ENCODE results near the gene TTYH1. TPM values are rescaled to one million over a fixed set of nuclear protein-coding genes. Genes with fewer than 3 reads are reported as not detected.

TTYH1 gene
- total RNA-seq, 3 donors from 2014 or later: 0.48 to 4.6 (median 4.0) TPM

- no peaks in the 10 kb centered on the region for H3K9me3 ChIP-seq
- peaks cover 0 to 5% of the 10 kb centered on the region in 2 donors for H3K4me1 ChIP-seq
- no peaks in the 10 kb centered on the region for H3K27me3 ChIP-seq
- no peak overlapping the region for H3K4me3 ChIP-seq
- no peaks in the 10 kb centered on the region for H3K36me3 ChIP-seq
- no peak for DNase-seq (ENCODE audit: low spot score in 2 of 2)
- intact Hi-C loops (cut with DNase I; ENCODE audit: low total_unique reads): loop anchor here (10.0 kb wide), 1 partner anchor 593 kb away; the partner anchor contains the start of gene PRKCG
- H3K27ac ChIP-seq: no peak overlapping the region
- TF ChIP-seq POLR2A (IDR thresholded peaks at IDR 0.05) (no peak), CTCF (IDR thresholded peaks at IDR 0.05) (no peak), POLR2AphosphoS5 (IDR thresholded peaks at IDR 0.05) (no peak)
Measured at GRCh38 chr19:54477650-54478049, 62.4 kb downstream of the TTYH1 start.

GRCh38 chr19:54478677-54479266, 63.5 kb downstream of the TTYH1 start:
- DNase-seq (ENCODE audit: low spot score in 2 of 2): no peak
- TF ChIP-seq CTCF (IDR thresholded peaks at IDR 0.05) (peak in 2 of 3 donors; percentile 27 to 46), POLR2AphosphoS5 (IDR thresholded peaks at IDR 0.05) (no peak), POLR2A (IDR thresholded peaks at IDR 0.05) (no peak)
- Histone ChIP-seq H3K27me3 (no peaks in the 10 kb centered on the region), H3K9me3 (no peaks in the 10 kb centered on the region), H3K4me3 (no peak overlapping the region), H3K36me3 (no peaks in the 10 kb centered on the region), H3K4me1 (peaks cover 0 to 1% of the 10 kb centered on the region in 2 donors), H3K27ac (no peak overlapping the region)
- intact Hi-C loops (cut with DNase I; ENCODE audit: low total_unique reads): loop anchor here (10.0 kb wide), 1 partner anchor 594 kb away; the partner anchor contains the start of gene PRKCG

GRCh38 chr19:54480051-54480450, 64.8 kb downstream of the TTYH1 start:
- Histone ChIP-seq H3K27me3 (peaks cover 0 to 9% of the 10 kb centered on the region in 2 donors), H3K27ac (no peak overlapping the region), H3K4me1 (no peaks in the 10 kb centered on the region), H3K9me3 (no peaks in the 10 kb centered on the region), H3K36me3 (no peaks in the 10 kb centered on the region), H3K4me3 (no peak overlapping the region)
- intact Hi-C loops (cut with DNase I; ENCODE audit: low total_unique reads): no loop called here
- TF ChIP-seq CTCF (IDR thresholded peaks at IDR 0.05) (no peak), POLR2AphosphoS5 (IDR thresholded peaks at IDR 0.05) (no peak), POLR2A (IDR thresholded peaks at IDR 0.05) (no peak)
- DNase-seq (ENCODE audit: low spot score in 2 of 2): no peak

- no peaks in the 10 kb centered on the region for H3K36me3 ChIP-seq
- peaks cover 0 to 18% of the 10 kb centered on the region in 2 donors for H3K27me3 ChIP-seq
- no peak overlapping the region for H3K4me3 ChIP-seq
- no peak overlapping the region for H3K27ac ChIP-seq
- no peak for DNase-seq (ENCODE audit: low spot score in 2 of 2)
- no peak for TF ChIP-seq POLR2A (IDR thresholded peaks at IDR 0.05)
- peak in 2 of 3 donors; percentile 16 to 25 for TF ChIP-seq CTCF (IDR thresholded peaks at IDR 0.05)
- TF ChIP-seq POLR2AphosphoS5 (IDR thresholded peaks at IDR 0.05): no peak
- H3K9me3 ChIP-seq: no peaks in the 10 kb centered on the region
- intact Hi-C loops (cut with DNase I; ENCODE audit: low total_unique reads): no loop called here
- H3K4me1 ChIP-seq: no peaks in the 10 kb centered on the region
Measured at GRCh38 chr19:54481326-54481930, 66.2 kb downstream of the TTYH1 start.

- Histone ChIP-seq H3K9me3 (no peaks in the 10 kb centered on the region), H3K36me3 (no peaks in the 10 kb centered on the region), H3K27ac (no peak overlapping the region), H3K27me3 (peaks cover 0 to 18% of the 10 kb centered on the region in 2 donors), H3K4me3 (no peak overlapping the region), H3K4me1 (no peaks in the 10 kb centered on the region)
- intact Hi-C loops (cut with DNase I; ENCODE audit: low total_unique reads): no loop called here
- TF ChIP-seq POLR2AphosphoS5 (IDR thresholded peaks at IDR 0.05) (no peak), POLR2A (IDR thresholded peaks at IDR 0.05) (no peak), CTCF (IDR thresholded peaks at IDR 0.05) (no peak)
- DNase-seq (ENCODE audit: low spot score in 2 of 2): no peak
Measured at GRCh38 chr19:54482889-54483288, 67.6 kb downstream of the TTYH1 start.

Measured in breast epithelium (tissue), 4 donors.